B cell (primary cell): Measurements from ENCODE around the gene NLGN1. TPM values are rescaled to one million over a fixed set of nuclear protein-coding genes. Genes with fewer than 3 reads are reported as not detected.

ENCODE experiments used
- ATAC-seq: fragments of 200-7000 bp; cut with Tn5 transposase; one replicate; pipeline ENCODE4 v1.10.0; 2021; ENCODE audit warnings: low read depth, mild to moderate bottlenecking, moderate number of reproducible peaks, moderate library complexity
- CTCF ChIA-PET: fragments of 350-600 bp; sonication (Branson Sonifier 250); formaldehyde crosslinking; loops from one replicate; lab custom pipeline; 2021; ENCODE audit warnings: antibody characterized with exemption, inconsistent platforms; lab: Charles Lee
- POLR2A ChIA-PET: fragments of 350-600 bp; sonication (Branson Sonifier 250); formaldehyde crosslinking; loops from one replicate; lab custom pipeline; 2021; ENCODE audit warnings: antibody characterized with exemption; lab: Charles Lee
- DNase-seq: peaks from one replicate; pipeline ENCODE4 v3.0.0; 2013
- H2AFZ ChIP-seq: 2 replicates; pipeline ENCODE4 v1.6.1; 2012; ENCODE audit warnings: mild to moderate bottlenecking, low read depth, low read length; ENCODE audit not compliant: insufficient read depth, poor library complexity, severe bottlenecking
- H3K27ac ChIP-seq, 2 donors: 1 replicate in 1 of 2; 2 replicates in 1 of 2; pipeline ENCODE4 v1.5.1; 2012 to 2013; ENCODE audit warnings: low read length in 2 of 2, mild to moderate bottlenecking in 2 of 2, moderate library complexity in 1 of 2
- H3K27me3 ChIP-seq, 4 experiments: fragments of 200-600 bp in 1 of 4; sonication (generic) in 1 of 4; replicated peaks in 1 of 4; 1 replicate in 2 of 4; 2 replicates in 2 of 4; pipeline versions ENCODE4 v1.6.1 to v1.7.0; 2013 to 2016; ENCODE audit warnings: low read length in 3 of 4, mild to moderate bottlenecking in 2 of 4, mixed read lengths in 1 of 4, moderate library complexity in 1 of 4; ENCODE audit not compliant: insufficient read depth in 4 of 4, control insufficient read depth in 3 of 4; ENCODE audit errors: control extremely low read depth in 1 of 4
- H3K36me3 ChIP-seq, 2 experiments: replicated peaks in 1 of 2; 1 replicate in 1 of 2; 2 replicates in 1 of 2; pipeline versions ENCODE4 v1.6.1 to v1.7.1; 2013; ENCODE audit warnings: low read length in 1 of 2; ENCODE audit not compliant: insufficient read depth in 2 of 2, control insufficient read depth in 1 of 2; ENCODE audit errors: control extremely low read depth in 1 of 2, extremely low read depth in 1 of 2
- H3K4me1 ChIP-seq, 2 donors: fragments of 200-600 bp in 1 of 2; sonication (generic) in 1 of 2; 1 replicate in 1 of 2; 2 replicates in 1 of 2; pipeline versions ENCODE4 v1.5.1 to v1.6.1; 2013 to 2017; ENCODE audit warnings: low read length in 2 of 2; ENCODE audit not compliant: control insufficient read depth in 2 of 2, insufficient read depth in 2 of 2
- H3K4me2 ChIP-seq: replicated peaks from 2 replicates; pipeline ENCODE3; 2012; ENCODE audit warnings: mild to moderate bottlenecking, low read depth, low read length; ENCODE audit not compliant: poor library complexity, severe bottlenecking
- H3K4me3 ChIP-seq, 5 experiments: fragments of 200-600 bp in 1 of 5; sonication (generic) in 1 of 5; 1 replicate in 3 of 5; 2 replicates in 2 of 5; pipeline versions ENCODE4 v1.5.1 to v1.7.0; 2011 to 2016; ENCODE audit warnings: low read length in 4 of 5, mild to moderate bottlenecking in 4 of 5, low read depth in 2 of 5, control low read depth in 1 of 5, moderate library complexity in 1 of 5; ENCODE audit not compliant: insufficient read depth in 1 of 5; ENCODE audit errors: control extremely low read depth in 1 of 5, extremely low read depth in 1 of 5
- H3K79me2 ChIP-seq: fragments of 200-600 bp; sonication (generic); one replicate; pipeline ENCODE4 v1.6.0; 2016; ENCODE audit warnings: low read length; ENCODE audit not compliant: control insufficient read depth, insufficient read depth
- H3K9ac ChIP-seq: fragments of 200-600 bp; sonication (generic); 2 replicates; pipeline ENCODE4 v1.6.1; 2017; ENCODE audit warnings: mild to moderate bottlenecking, low read length, moderate library complexity
- H3K9me3 ChIP-seq, 3 donors: one replicate each; pipeline versions ENCODE4 v1.6.1 to v1.7.1; 2013; ENCODE audit warnings: low read length in 2 of 3; ENCODE audit not compliant: control insufficient read depth in 2 of 3, insufficient read depth in 1 of 3; ENCODE audit errors: control extremely low read depth in 1 of 3
- H4K20me1 ChIP-seq: 2 replicates; pipeline ENCODE4 v1.6.0; 2012; ENCODE audit warnings: mild to moderate bottlenecking, low read length; ENCODE audit not compliant: insufficient read depth, control insufficient read depth, poor library complexity, severe bottlenecking
- H3K27ac Mint-ChIP-seq: one replicate; pipeline ENCODE4 v1.8.0; 2021; ENCODE audit warnings: mixed read lengths
- H3K27me3 Mint-ChIP-seq: one replicate; pipeline ENCODE4 v1.8.0; 2021; ENCODE audit warnings: mixed read lengths
- H3K4me1 Mint-ChIP-seq: one replicate; pipeline ENCODE4 v1.8.0; 2021; ENCODE audit warnings: mixed read lengths
- H3K4me3 Mint-ChIP-seq: one replicate; pipeline ENCODE4 v1.8.0; 2021; ENCODE audit warnings: mixed read lengths
- H3K9me3 Mint-ChIP-seq: one replicate; pipeline ENCODE4 v1.8.0; 2022; ENCODE audit warnings: mixed read lengths; ENCODE audit not compliant: insufficient read depth
- CTCF ChIP-seq: fragments of 200-600 bp; IDR thresholded peaks from one replicate; pipeline ENCODE4 v1.8.0; 2022; ENCODE audit warnings: antibody characterized with exemption, mild to moderate bottlenecking
- EZH2 ChIP-seq: IDR thresholded peaks from 2 replicates; pipeline ENCODE4 v1.6.1; 2012; ENCODE audit warnings: borderline replicate concordance, low read depth, mild to moderate bottlenecking, moderate library complexity, low read length; ENCODE audit not compliant: insufficient read depth, poor library complexity, severe bottlenecking
- WGBS: methylation state at CpG from one replicate; pipeline ENCODE4 v1.1.5; 2013; ENCODE audit warnings: missing lambda C conversion rate; ENCODE audit not compliant: insufficient coverage; 5-methylcytosine and 5-hydroxymethylcytosine counted together
- intact Hi-C: fragments of 100-400 bp; cut with micrococcal nuclease; formaldehyde crosslinking; loops from one replicate; pipeline ENCODE4 v1.10.0; 2022
- polyA plus RNA-seq: library from polyadenylated mRNA; depleted of rRNA; stranded (reverse); fragments of >200 nt; gene quantifications from 2 replicates; pipeline ENCODE4 v1.2.3, GENCODE V29; 2012
- total RNA-seq, 2 donors: library from RNA; stranded (reverse); fragments of 120-200 nt in 1 of 2; gene quantifications; 1 replicate in 1 of 2; 2 replicates in 1 of 2; pipeline versions ENCODE4 v1.2.3 to v1.2.4, GENCODE V29; 2013 to 2022

NLGN1 gene
- total and polyA plus RNA-seq, 2 donors (not counting 1 experiment from before 2014, with no cell fraction given) = not detected

GRCh38 chr3:173913974-173914421 lies 516.5 kb downstream of the NLGN1 start:
- no peaks in the 10 kb centered on the region for H3K27me3 Mint-ChIP-seq
- H3K27ac ChIP-seq = no peak overlapping the region
- TF ChIP-seq EZH2 (no peak), CTCF (no peak)
- H3K79me2 ChIP-seq = no peaks in the 10 kb centered on the region
- intact Hi-C loops = no loop called here
- no peaks in the 10 kb centered on the region for H3K27me3 ChIP-seq
- no peaks in the 10 kb centered on the region for H3K4me1 Mint-ChIP-seq
- no peak overlapping the region for H2AFZ ChIP-seq
- H3K9me3 Mint-ChIP-seq = peaks cover 4% of the 10 kb centered on the region
- no peak overlapping the region for H3K4me3 Mint-ChIP-seq
- H3K9ac ChIP-seq = no peak overlapping the region
- no CpG with 5 or more reads among the region's 1 CpG for WGBS
- DNase-seq (no peak), ATAC-seq (no peak)
- no peak overlapping the region for H3K27ac Mint-ChIP-seq
- H3K4me1 ChIP-seq = no peaks in the 10 kb centered on the region
- CTCF ChIA-PET = no interaction called here
- no peaks in the 10 kb centered on the region for H4K20me1 ChIP-seq
- H3K4me3 ChIP-seq = no peak overlapping the region
- no peak overlapping the region for H3K4me2 ChIP-seq
- no peaks in the 10 kb centered on the region for H3K36me3 ChIP-seq
- POLR2A ChIA-PET = no interaction called here
- no peaks in the 10 kb centered on the region for H3K9me3 ChIP-seq

GRCh38 chr3:173916799-173917198 lies 519.3 kb downstream of the NLGN1 start:
- intact Hi-C loops = no loop called here
- Mint-ChIP-seq H3K27ac (no peak overlapping the region), H3K27me3 (no peaks in the 10 kb centered on the region), H3K4me3 (no peak overlapping the region), H3K4me1 (no peaks in the 10 kb centered on the region), H3K9me3 (peaks cover 4% of the 10 kb centered on the region)
- Histone ChIP-seq H2AFZ (no peak overlapping the region), H3K79me2 (no peaks in the 10 kb centered on the region), H3K27ac (no peak overlapping the region), H3K4me1 (no peaks in the 10 kb centered on the region), H3K9ac (no peak overlapping the region), H3K4me2 (no peak overlapping the region), H3K9me3 (no peaks in the 10 kb centered on the region), H3K4me3 (no peak overlapping the region), H4K20me1 (no peaks in the 10 kb centered on the region), H3K36me3 (no peaks in the 10 kb centered on the region), H3K27me3 (no peaks in the 10 kb centered on the region)
- ATAC-seq (no peak), DNase-seq (no peak)
- CTCF ChIA-PET = no interaction called here
- no peak for TF ChIP-seq EZH2
- TF ChIP-seq CTCF = no peak
- POLR2A ChIA-PET = no interaction called here
